Loucy (cell line): ENCODE measurements around the gene AKR7A2.

ENCODE experiments used
- EZH2phosphoT487 ChIP-seq: fragments of 200-600 bp; IDR thresholded peaks from 2 replicates; pipeline ENCODE4 v1.6.1; 2018; ENCODE audit warnings: antibody characterized with exemption, mild to moderate bottlenecking, moderate library complexity, borderline replicate concordance
- TF ChIP-seq, protein P1 (sequence below): fragments of 200-600 bp; sonication (generic); conservative IDR thresholded peaks from 2 replicates; pipeline ENCODE4 v1.5.1; 2014; ENCODE audit warnings: mild to moderate bottlenecking, antibody characterized with exemption, low read length

DNA sequence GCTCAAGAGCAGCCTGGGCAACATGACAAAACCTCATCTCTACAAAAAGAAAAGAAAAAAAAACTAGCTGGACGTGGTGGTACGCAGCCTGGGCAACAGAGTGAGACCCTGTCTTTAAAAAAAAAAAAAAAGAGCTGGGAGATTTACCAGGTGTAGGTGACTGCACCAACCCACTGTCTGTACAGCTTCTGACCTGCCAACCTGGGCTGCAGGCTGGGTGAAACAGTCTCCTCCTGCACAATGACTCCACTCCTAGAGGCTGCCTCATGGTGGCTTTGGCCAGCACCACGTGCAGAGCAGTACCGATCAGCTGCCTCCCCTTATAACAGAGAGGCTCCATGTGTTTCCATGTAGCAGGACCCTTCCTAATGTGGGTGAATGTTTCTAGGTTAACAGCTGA lies 56.7 kb downstream of the AKR7A2 start:
- TF ChIP-seq, protein P1, sequence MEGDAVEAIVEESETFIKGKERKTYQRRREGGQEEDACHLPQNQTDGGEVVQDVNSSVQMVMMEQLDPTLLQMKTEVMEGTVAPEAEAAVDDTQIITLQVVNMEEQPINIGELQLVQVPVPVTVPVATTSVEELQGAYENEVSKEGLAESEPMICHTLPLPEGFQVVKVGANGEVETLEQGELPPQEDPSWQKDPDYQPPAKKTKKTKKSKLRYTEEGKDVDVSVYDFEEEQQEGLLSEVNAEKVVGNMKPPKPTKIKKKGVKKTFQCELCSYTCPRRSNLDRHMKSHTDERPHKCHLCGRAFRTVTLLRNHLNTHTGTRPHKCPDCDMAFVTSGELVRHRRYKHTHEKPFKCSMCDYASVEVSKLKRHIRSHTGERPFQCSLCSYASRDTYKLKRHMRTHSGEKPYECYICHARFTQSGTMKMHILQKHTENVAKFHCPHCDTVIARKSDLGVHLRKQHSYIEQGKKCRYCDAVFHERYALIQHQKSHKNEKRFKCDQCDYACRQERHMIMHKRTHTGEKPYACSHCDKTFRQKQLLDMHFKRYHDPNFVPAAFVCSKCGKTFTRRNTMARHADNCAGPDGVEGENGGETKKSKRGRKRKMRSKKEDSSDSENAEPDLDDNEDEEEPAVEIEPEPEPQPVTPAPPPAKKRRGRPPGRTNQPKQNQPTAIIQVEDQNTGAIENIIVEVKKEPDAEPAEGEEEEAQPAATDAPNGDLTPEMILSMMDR = no peak
- no peak for TF ChIP-seq EZH2phosphoT487
